Naive thymus-derived CD4-positive, alpha-beta T cell (primary cell): ENCODE measurements around the gene DBNL. TPM values are rescaled to one million over a fixed set of nuclear protein-coding genes. Genes with fewer than 3 reads are reported as not detected.

Experiments used
- ATAC-seq: fragments of 150-1000 bp; cut with Tn5 transposase; 2 replicates; pipeline ENCODE4 v1.10.0; 2021; ENCODE audit warnings: mild to moderate bottlenecking, moderate library complexity
- CTCF ChIA-PET: fragments of 350-600 bp; sonication (Branson Sonifier 250); formaldehyde crosslinking; loops from one replicate; lab custom pipeline; 2021; ENCODE audit warnings: antibody characterized with exemption; lab: Charles Lee
- POLR2A ChIA-PET: fragments of 350-600 bp; sonication (Branson Sonifier 250); formaldehyde crosslinking; loops from one replicate; lab custom pipeline; 2021; ENCODE audit warnings: antibody characterized with exemption, inconsistent platforms; lab: Charles Lee
- DNase-seq, 9 donors: peaks; one replicate each; pipeline versions ENCODE4 v3.0.0 to v3.0.0-alpha.2; 2020 to 2022; ENCODE audit warnings: mixed read lengths in 1 of 9
- H3K27ac ChIP-seq: one replicate; pipeline ENCODE4 v1.7.0; 2013; ENCODE audit warnings: mild to moderate bottlenecking, low read depth, low read length, moderate library complexity
- H3K27me3 ChIP-seq, 2 donors: one replicate each; pipeline ENCODE4 v1.7.0; 2013; ENCODE audit warnings: low read length in 2 of 2, mild to moderate bottlenecking in 2 of 2, moderate library complexity in 2 of 2; ENCODE audit not compliant: control insufficient read depth in 2 of 2, insufficient read depth in 2 of 2
- H3K36me3 ChIP-seq, 3 experiments: 1 replicate in 2 of 3; 2 replicates in 1 of 3; pipeline ENCODE4 v1.7.0; 2013; ENCODE audit warnings: low read length in 3 of 3, mild to moderate bottlenecking in 3 of 3, moderate library complexity in 1 of 3; ENCODE audit not compliant: insufficient read depth in 3 of 3, control insufficient read depth in 2 of 3
- H3K4me1 ChIP-seq, 2 donors: one replicate each; pipeline ENCODE4 v1.7.0; 2013; ENCODE audit warnings: low read length in 2 of 2, mild to moderate bottlenecking in 2 of 2, moderate library complexity in 1 of 2; ENCODE audit not compliant: control insufficient read depth in 2 of 2, insufficient read depth in 2 of 2
- H3K4me3 ChIP-seq: 2 replicates; pipeline ENCODE4 v1.7.0; 2013; ENCODE audit warnings: mild to moderate bottlenecking, low read length
- H3K9me3 ChIP-seq, 3 experiments: 1 replicate in 2 of 3; 2 replicates in 1 of 3; pipeline ENCODE4 v1.7.0; 2013; ENCODE audit warnings: low read length in 3 of 3; ENCODE audit not compliant: control insufficient read depth in 2 of 3
- H3K27ac Mint-ChIP-seq, 9 donors: one replicate each; pipeline ENCODE4 v1.8.0; 2020 to 2022; ENCODE audit warnings: mixed read lengths in 9 of 9, mild to moderate bottlenecking in 8 of 9, moderate library complexity in 5 of 9, inconsistent platforms in 2 of 9
- H3K27me3 Mint-ChIP-seq, 5 donors: one replicate each; pipeline ENCODE4 v1.8.0; 2021 to 2022; ENCODE audit warnings: mixed read lengths in 5 of 5, mild to moderate bottlenecking in 1 of 5
- H3K36me3 Mint-ChIP-seq, 5 donors: one replicate each; pipeline ENCODE4 v1.8.0; 2020 to 2022; ENCODE audit warnings: mixed read lengths in 5 of 5, mild to moderate bottlenecking in 3 of 5, inconsistent platforms in 1 of 5
- H3K4me1 Mint-ChIP-seq, 7 donors: one replicate each; pipeline ENCODE4 v1.8.0; 2020 to 2022; ENCODE audit warnings: mixed read lengths in 7 of 7, mild to moderate bottlenecking in 3 of 7, inconsistent platforms in 1 of 7
- H3K4me3 Mint-ChIP-seq, 10 donors: one replicate each; pipeline ENCODE4 v1.8.0; 2020 to 2022; ENCODE audit warnings: mild to moderate bottlenecking in 10 of 10, mixed read lengths in 10 of 10, moderate library complexity in 6 of 10, inconsistent platforms in 2 of 10
- H3K9me3 Mint-ChIP-seq, 11 donors: one replicate each; pipeline ENCODE4 v1.8.0; 2020 to 2022; ENCODE audit warnings: mixed read lengths in 11 of 11, mild to moderate bottlenecking in 4 of 11, inconsistent platforms in 1 of 11, moderate library complexity in 1 of 11
- intact Hi-C, 2 donors: fragments of 100-400 bp; cut with micrococcal nuclease; formaldehyde crosslinking; loops; one replicate each; pipeline ENCODE4 v1.15.1; 2023
- polyA plus RNA-seq, 2 donors: library from polyadenylated mRNA; unstranded; fragments of 300-500 nt; fragmentation: Illumina TruSeq; gene quantifications; one replicate each; pipeline ENCODE4 v1.2.3, GENCODE V29; 2021
- total RNA-seq, 6 experiments: library from RNA in 5 of 6; stranded (reverse) in 5 of 6; gene quantifications; 1 replicate in 5 of 6; 2 replicates in 1 of 6; pipeline ENCODE4 v1.2.3 and lab custom pipeline; 2021 to 2026

Gene DBNL
- total and polyA plus RNA-seq, 7 experiments from 2014 or later, result 112 to 217 (median 170) TPM

- Histone ChIP-seq H3K4me1 (no peaks in the 10 kb centered on the region), H3K27ac (no peak overlapping the region), H3K36me3 (no peaks in the 10 kb centered on the region), H3K4me3 (no peak overlapping the region), H3K9me3 (no peaks in the 10 kb centered on the region), H3K27me3 (no peaks in the 10 kb centered on the region)
- ChIA-PET CTCF (no interaction called here), POLR2A (no interaction called here)
- Mint-ChIP-seq H3K4me1 (peaks cover 0 to 20% (median 0%) of the 10 kb centered on the region in 7 donors), H3K36me3 (no peaks in the 10 kb centered on the region), H3K27me3 (no peaks in the 10 kb centered on the region), H3K27ac (no peak overlapping the region), H3K4me3 (no peak overlapping the region), H3K9me3 (no peaks in the 10 kb centered on the region)
- intact Hi-C loops, result no loop called here
- no peak for ATAC-seq
- DNase-seq, result no peak
Observed at GRCh38 chr7:44096326-44096881, 51.9 kb downstream of the DBNL start.

GRCh38 chr7:44097064-44097932, 52.8 kb downstream of the DBNL start:
- CTCF ChIA-PET, result no interaction called here
- no peak overlapping the region for H3K4me3 ChIP-seq
- H3K4me3 Mint-ChIP-seq, result no peak overlapping the region

GRCh38 chr7:44098092-44099068, 53.9 kb downstream of the DBNL start:
- no peaks in the 10 kb centered on the region for H3K36me3 Mint-ChIP-seq
- no peaks in the 10 kb centered on the region for H3K27me3 ChIP-seq
- no peaks in the 10 kb centered on the region for H3K9me3 Mint-ChIP-seq
- DNase-seq (no peak), ATAC-seq (no peak)
- no peaks in the 10 kb centered on the region for H3K9me3 ChIP-seq
- H3K4me1 Mint-ChIP-seq, result peaks cover 0 to 18% (median 7%) of the 10 kb centered on the region in 7 donors
- no peaks in the 10 kb centered on the region for H3K4me1 ChIP-seq
- H3K4me3 ChIP-seq, result no peak overlapping the region
- intact Hi-C loops, result no loop called here
- H3K27ac Mint-ChIP-seq, result no peak overlapping the region
- no peaks in the 10 kb centered on the region for H3K36me3 ChIP-seq
- H3K27ac ChIP-seq, result no peak overlapping the region
- ChIA-PET POLR2A (interaction anchor here (1.1 kb wide), 2 partner anchors 30 to 33 kb away, joined by 3 read pairs; no protein-coding TSS in a partner anchor), CTCF (no interaction called here)
- no peak overlapping the region for H3K4me3 Mint-ChIP-seq
- peaks cover 0 to 9% (median 0%) of the 10 kb centered on the region in 5 donors for H3K27me3 Mint-ChIP-seq

More at GRCh38 chr7:44097064-44097932, 52.8 kb downstream of the DBNL start:
- Histone ChIP-seq H3K9me3 (no peaks in the 10 kb centered on the region), H3K36me3 (no peaks in the 10 kb centered on the region), H3K27ac (no peak overlapping the region), H3K27me3 (no peaks in the 10 kb centered on the region), H3K4me1 (no peaks in the 10 kb centered on the region)
- H3K27me3 Mint-ChIP-seq, result peaks cover 0 to 2% (median 0%) of the 10 kb centered on the region in 5 donors
- H3K9me3 Mint-ChIP-seq, result no peaks in the 10 kb centered on the region
- intact Hi-C loops, result no loop called here
- peak overlapping the region in 3 of 9 donors; percentile 46 to 59 (median 49) for H3K27ac Mint-ChIP-seq
- no peak for DNase-seq
- H3K36me3 Mint-ChIP-seq, result no peaks in the 10 kb centered on the region
- POLR2A ChIA-PET, result interaction anchor here (1.1 kb wide), 1 partner anchor 34 kb away, joined by 3 read pairs; no protein-coding TSS in a partner anchor
- peaks cover 0 to 20% (median 2%) of the 10 kb centered on the region in 7 donors for H3K4me1 Mint-ChIP-seq
- ATAC-seq, result peak; percentile 29

- Mint-ChIP-seq H3K27me3 (peaks cover 0 to 13% (median 0%) of the 10 kb centered on the region in 5 donors), H3K4me1 (peaks cover 0 to 17% (median 9%) of the 10 kb centered on the region in 7 donors), H3K4me3 (peak overlapping the region in 1 of 10 donors; percentile 45), H3K27ac (no peak overlapping the region), H3K36me3 (no peaks in the 10 kb centered on the region), H3K9me3 (no peaks in the 10 kb centered on the region)
- Histone ChIP-seq H3K4me1 (no peaks in the 10 kb centered on the region), H3K27ac (no peak overlapping the region), H3K4me3 (no peak overlapping the region), H3K9me3 (no peaks in the 10 kb centered on the region), H3K27me3 (no peaks in the 10 kb centered on the region), H3K36me3 (no peaks in the 10 kb centered on the region)
- POLR2A ChIA-PET, result interaction anchor here (0.7 kb wide), 1 partner anchor 13 kb away, joined by 3 read pairs; no protein-coding TSS in a partner anchor
- no peak for ATAC-seq
- CTCF ChIA-PET, result no interaction called here
- intact Hi-C loops, result no loop called here
- no peak for DNase-seq
Observed at GRCh38 chr7:44099669-44100068, 55.2 kb downstream of the DBNL start.

- Mint-ChIP-seq H3K36me3 (no peaks in the 10 kb centered on the region), H3K4me1 (peaks cover 4 to 22% (median 13%) of the 10 kb centered on the region in 7 donors), H3K27ac (peak overlapping the region in 1 of 9 donors; percentile 67), H3K9me3 (peaks cover 0 to under 1% (median 0%) of the 10 kb centered on the region in 11 donors), H3K27me3 (peaks cover 0 to 21% (median 0%) of the 10 kb centered on the region in 5 donors), H3K4me3 (peak overlapping the region in 1 of 10 donors; percentile 29)
- no peaks in the 10 kb centered on the region for H3K4me1 ChIP-seq
- no peaks in the 10 kb centered on the region for H3K9me3 ChIP-seq
- H3K27ac ChIP-seq, result no peak overlapping the region
- CTCF ChIA-PET, result no interaction called here
- DNase-seq (no peak), ATAC-seq (no peak)
- intact Hi-C loops, result no loop called here
- no peaks in the 10 kb centered on the region for H3K36me3 ChIP-seq
- H3K4me3 ChIP-seq, result no peak overlapping the region
- POLR2A ChIA-PET, result no interaction called here
- no peaks in the 10 kb centered on the region for H3K27me3 ChIP-seq
Observed at GRCh38 chr7:44100458-44101302, 56.2 kb downstream of the DBNL start.
